ENCODE data around the gene SAMMSON.

The SAMMSON gene

DNA sequence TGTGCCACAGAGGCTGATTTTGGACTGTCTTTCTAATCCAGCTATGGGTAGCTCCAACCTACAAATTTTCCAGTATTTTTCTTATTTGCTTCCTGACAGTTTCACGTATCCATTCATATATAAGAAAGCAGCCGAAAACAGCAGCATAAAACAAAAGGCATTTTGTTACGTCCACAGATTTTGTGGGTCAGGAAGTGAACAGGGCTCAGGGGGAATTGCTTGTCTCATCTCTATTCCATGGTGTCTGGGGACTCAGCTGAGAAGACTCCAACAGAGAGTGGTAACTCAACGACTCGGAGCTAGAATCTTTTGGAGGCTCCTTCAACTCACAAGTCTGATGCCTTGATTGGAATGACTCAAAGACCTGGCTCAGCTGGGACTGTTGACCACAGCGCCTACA lies 11.7 kb upstream of the SAMMSON start:
- ChIA-PET POLR2A (no interaction called here), CTCF (no interaction called here)
- H3K4me3 ChIP-seq (ENCODE audit: low read depth, low read length) = no peak overlapping the region
- DNase-seq (ENCODE audit: low read depth, low spot score) = no peak
- TF ChIP-seq, protein P1, sequence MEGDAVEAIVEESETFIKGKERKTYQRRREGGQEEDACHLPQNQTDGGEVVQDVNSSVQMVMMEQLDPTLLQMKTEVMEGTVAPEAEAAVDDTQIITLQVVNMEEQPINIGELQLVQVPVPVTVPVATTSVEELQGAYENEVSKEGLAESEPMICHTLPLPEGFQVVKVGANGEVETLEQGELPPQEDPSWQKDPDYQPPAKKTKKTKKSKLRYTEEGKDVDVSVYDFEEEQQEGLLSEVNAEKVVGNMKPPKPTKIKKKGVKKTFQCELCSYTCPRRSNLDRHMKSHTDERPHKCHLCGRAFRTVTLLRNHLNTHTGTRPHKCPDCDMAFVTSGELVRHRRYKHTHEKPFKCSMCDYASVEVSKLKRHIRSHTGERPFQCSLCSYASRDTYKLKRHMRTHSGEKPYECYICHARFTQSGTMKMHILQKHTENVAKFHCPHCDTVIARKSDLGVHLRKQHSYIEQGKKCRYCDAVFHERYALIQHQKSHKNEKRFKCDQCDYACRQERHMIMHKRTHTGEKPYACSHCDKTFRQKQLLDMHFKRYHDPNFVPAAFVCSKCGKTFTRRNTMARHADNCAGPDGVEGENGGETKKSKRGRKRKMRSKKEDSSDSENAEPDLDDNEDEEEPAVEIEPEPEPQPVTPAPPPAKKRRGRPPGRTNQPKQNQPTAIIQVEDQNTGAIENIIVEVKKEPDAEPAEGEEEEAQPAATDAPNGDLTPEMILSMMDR (IDR thresholded peaks at IDR 0.05; ENCODE audit: insufficient read depth, low read length, missing control alignments) = no peak

DNA sequence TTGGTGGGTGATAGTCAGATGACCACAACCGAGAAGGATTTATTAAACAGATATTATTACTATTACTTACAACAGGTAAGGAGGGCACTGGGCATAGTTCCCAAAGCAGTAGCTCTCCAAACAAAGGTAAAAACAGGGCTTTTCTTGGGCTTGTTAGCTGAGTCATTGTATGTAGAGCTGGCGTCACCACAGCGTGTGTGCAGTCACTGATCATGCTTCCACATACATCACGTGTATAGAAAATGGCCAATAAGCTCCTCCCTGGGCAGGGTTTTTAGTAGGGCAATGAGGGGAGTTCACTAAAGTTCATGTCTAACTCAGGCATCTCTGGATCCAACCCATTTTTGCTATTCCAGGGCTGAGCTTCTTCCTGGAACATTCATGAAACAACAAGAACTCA lies 5.8 kb upstream of the SAMMSON start:
- ChIA-PET POLR2A (no interaction called here), CTCF (no interaction called here)
- H3K4me3 ChIP-seq (ENCODE audit: low read depth, low read length) = no peak overlapping the region

DNA sequence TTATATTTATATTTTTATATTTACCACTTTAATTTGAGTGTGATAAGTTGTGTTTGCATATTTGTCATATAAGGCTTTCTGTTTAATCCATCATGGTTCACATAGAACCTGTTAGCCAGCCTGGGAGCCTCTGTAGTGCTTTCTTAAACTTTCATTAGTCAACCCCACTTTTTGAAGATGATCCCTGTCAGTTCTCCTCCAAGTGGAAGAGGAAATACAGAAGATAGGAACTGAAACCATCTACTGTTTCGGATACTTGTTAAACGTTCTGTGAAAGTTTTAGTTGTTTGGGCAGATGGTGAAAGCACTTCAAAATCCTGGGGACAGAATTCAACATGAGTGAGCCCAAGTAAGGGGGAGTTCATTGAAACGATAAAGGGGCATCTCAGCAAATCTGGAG lies 4.6 kb upstream of the SAMMSON start:
- TF ChIP-seq, protein P1 (IDR thresholded peaks at IDR 0.05; ENCODE audit: insufficient read depth, low read length, missing control alignments) = no peak
- POLR2A ChIA-PET = no interaction called here
- H3K4me3 ChIP-seq (ENCODE audit: low read depth, low read length) = no peak overlapping the region
- CTCF ChIA-PET = no interaction called here
- no peak for DNase-seq (ENCODE audit: low read depth, low spot score)

More for the DNA sequence above, 5.8 kb upstream of the SAMMSON start:
- DNase-seq (ENCODE audit: low read depth, low spot score) = no peak
- TF ChIP-seq, protein P1 (IDR thresholded peaks at IDR 0.05; ENCODE audit: insufficient read depth, low read length, missing control alignments) = no peak

DNA sequence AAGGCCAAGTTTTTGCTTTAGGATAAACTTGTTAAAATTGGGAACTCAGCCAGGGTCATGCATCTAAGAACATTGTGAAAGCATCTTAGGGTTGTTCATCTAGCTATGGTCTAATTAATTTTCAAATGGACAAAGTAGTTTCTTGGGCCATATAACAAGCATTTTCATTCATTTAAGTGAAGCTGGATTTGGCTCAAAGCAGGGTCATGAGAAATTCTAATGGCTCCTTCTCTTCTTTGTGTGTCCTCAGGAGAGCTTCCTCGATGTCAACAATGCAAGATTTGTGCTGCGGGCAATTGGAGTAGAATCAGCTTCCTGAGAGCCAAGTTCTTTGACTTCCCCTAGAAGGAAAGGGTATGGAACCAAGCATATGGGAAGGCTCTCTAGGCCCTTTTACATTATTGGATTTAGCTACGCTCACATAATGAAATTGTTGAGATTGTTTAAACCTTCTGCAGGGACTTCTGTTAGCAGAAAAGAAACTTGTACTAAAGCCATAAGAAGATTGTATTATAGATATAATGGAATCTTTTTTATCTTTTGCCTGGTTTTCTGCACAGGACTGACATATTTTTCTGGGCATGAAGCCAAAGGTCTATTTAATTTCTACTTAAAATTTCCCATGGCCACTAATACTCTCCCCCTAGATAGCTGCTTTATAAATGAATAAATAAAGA lies 1.8 kb upstream of the SAMMSON start:
- TF ChIP-seq, protein P1 (IDR thresholded peaks at IDR 0.05; ENCODE audit: insufficient read depth, low read length, missing control alignments) = no peak
- ChIA-PET CTCF (no interaction called here), POLR2A (no interaction called here)
- no peak for DNase-seq (ENCODE audit: low read depth, low spot score)
- no peak overlapping the region for H3K4me3 ChIP-seq (ENCODE audit: low read depth, low read length)

DNA sequence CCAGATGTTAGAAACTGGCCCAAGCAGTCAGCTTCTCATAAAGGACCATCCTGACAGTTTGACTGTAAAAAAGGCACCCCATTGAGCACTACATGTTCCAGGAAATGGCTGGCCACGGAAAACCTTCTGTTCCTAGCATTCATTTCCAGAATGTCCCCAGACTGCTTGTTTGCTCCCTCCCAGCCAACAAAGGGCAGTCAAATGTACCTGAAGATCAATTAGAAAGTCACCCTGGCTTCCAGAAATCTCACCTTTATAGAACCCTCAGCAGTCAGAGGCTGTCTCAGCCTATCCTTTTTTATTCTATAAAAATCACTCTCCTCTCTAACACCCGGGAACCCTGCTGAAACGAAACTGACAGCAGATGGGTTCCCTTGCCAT lies 784 bp upstream of the SAMMSON start:
- DNase-seq (ENCODE audit: low read depth, low spot score) = no peak
- no peak overlapping the region for H3K4me3 ChIP-seq (ENCODE audit: low read depth, low read length)
- ChIA-PET POLR2A (no interaction called here), CTCF (no interaction called here)
- TF ChIP-seq, protein P1 (IDR thresholded peaks at IDR 0.05; ENCODE audit: insufficient read depth, low read length, missing control alignments) = no peak

DNA sequence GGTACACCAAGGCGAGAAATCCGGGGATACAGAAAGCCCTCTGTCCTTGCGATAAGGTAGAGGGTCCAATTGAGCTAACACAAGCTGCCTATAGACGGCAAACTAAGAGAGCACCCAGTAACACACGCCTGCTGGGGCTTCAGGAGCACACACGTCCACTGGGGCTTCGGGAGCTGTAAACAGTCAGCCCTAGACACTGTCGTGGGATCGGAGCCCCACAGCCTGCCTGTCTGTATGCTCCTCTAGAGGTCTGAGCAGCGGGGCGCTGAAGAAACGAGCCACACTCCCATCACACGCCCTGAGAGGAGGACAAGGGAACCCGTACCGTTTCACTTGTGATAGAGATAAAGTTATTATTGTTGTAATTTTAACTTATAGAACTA lies 486 bp downstream of the SAMMSON start:
- TF ChIP-seq, protein P1 (IDR thresholded peaks at IDR 0.05; ENCODE audit: insufficient read depth, low read length, missing control alignments) = no peak
- no peak overlapping the region for H3K4me3 ChIP-seq (ENCODE audit: low read depth, low read length)
- DNase-seq (ENCODE audit: low read depth, low spot score) = no peak
- ChIA-PET POLR2A (no interaction called here), CTCF (no interaction called here)
